Activated CD4-positive, alpha-beta T cell treated with anti-CD3 and anti-CD28 coated beads, Interleukin-10, Interleukin-2, amounts not matched to agents 100 ng/mL and 50 ng/mL, durations not matched to agents 16 hours and 8 hours (primary cell): Measurements from ENCODE around the gene GLRA1.

Experiments used
- DNase-seq: peaks from one replicate; pipeline ENCODE4 v3.0.0-alpha.2; 2020

The GLRA1 gene

DNA sequence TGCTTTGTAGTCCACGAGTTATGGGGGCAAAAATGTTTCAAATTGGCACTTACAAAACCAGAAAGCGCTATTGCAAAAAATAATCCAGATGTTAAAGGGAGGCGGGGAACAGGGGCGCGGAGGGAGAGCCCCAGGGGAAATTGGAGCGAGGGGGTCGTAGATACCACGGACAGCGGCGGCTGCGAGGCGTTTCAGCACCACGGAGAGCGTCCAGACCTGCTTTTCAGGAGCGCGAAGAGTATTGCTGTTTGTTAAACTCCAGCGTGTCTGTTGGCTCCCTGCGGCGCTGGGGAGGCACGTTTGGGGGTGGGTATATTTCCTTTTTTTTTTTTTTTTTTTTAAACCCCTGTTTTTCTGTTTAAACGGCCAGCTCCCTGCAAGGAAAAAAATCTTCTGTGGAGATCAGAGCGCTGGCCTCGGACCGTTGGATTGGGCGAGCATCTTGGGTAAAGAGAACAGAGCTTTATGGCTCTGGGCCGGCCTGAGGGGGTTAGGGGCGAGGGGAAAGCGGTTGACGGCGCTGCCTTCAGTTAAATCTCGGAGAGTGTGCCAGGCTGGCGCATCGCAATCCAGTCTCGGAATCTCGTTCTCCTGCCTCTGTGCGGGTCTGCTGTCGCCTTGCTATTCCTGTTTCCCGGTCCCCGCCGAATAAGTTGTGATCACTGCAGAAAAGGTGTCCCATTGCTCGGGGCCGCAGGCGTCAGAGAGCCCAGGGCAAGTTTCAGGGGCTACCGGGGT lies at the start of gene GLRA1:
TSS of gene GLRA1 (minus strand) at position 288 of the 738 bp plus-strand sequence. CDS start 302 bp downstream, outside the sequence.
- DNase-seq, result peak; percentile 23

DNA sequence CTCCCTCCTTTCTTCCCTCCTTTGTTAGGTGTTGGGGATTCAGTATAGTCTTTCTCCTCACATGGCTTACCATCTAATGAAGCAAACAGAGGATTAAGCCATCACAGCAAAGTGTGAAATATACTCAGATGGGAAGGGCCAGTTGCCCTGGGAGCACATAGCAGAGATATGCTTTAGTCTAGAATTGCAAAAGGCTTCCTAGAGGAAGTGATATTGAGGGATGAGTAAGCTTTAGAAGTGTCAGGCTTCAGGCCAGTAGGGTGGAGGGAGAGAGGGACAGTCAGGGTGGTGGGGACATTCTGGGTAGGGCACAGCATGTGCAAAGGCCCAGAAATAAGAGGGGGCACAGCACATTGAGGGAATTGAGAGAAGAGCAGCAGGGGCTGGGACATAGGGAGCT lies 46.2 kb upstream of the GLRA1 start:
- DNase-seq, result no peak

DNA sequence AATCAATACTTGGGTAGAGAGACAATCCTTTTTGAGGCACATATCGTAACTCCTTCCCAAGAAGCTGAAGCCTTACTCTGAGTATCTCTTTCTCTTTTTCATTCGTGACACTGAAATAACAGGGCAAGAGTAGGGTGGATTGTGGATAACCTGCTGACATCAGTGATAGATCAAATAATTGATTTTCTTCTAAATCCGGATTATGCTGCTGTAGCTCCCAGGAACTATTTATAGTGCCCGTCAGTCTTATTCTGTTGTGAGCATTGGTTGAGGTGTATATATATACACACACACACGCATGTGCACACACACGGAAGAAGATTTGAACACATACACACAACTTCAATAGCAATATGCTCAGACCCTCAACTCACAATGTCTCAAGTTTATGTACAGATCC lies 43.2 kb upstream of the GLRA1 start:
- DNase-seq, result no peak

DNA sequence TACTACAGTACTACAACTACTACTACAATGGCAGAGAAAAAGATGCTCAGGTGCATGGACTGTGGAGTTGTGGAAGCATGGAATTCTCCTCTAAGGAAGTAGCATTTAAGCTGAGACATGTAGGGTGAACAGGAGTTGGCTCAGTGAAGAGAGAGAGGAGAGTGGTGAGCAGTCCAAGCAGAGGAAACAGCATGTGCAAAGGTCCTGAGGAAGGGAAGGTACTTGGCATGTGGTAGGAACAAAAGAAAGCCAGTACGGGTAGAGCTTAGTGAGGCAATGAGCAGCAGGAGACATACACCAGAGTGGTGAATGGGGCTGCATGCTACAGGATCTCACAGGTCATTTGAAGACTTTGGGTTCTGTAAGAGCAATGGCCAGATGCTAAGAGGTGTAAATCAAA lies 41.4 kb upstream of the GLRA1 start:
- no peak for DNase-seq

DNA sequence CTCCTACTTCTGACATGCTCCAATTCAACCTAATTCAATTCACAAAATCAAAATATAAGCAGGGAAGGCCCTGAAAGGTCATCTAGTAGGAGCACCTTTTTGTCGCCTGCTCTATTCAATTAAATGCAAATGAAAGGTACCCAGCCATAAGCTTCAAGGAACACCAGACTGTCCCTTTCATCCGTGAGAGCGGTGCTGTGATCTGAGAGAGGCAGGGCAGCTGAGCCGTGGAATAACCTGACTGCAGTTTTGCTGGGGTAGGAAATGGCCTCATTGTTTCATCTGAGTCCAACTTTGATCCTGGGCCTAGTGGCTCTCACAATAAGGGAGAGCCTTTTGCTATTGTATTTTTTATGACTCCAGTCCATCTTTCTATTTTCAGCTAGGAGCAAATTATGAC lies 39.8 kb upstream of the GLRA1 start:
- DNase-seq, result no peak

DNA sequence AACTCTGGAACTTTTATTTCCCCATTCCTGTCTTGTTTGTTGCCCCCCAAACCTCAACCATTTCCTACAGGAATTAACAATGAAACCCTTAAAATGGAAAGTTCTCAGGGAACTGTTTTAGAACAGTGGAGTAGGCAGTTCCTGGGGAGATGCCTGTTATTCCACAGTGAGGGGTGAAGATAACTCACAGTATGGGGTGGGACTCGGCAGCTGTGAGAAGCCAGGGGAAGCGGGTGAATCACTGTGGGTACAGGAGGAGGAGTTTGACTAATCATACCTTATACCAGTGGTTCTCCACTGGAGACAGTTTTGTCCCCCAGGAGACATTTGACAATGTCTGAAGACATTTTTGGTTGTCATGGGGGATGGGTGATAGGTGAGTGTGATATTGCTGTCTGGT lies 36.9 kb upstream of the GLRA1 start:
- no peak for DNase-seq

DNA sequence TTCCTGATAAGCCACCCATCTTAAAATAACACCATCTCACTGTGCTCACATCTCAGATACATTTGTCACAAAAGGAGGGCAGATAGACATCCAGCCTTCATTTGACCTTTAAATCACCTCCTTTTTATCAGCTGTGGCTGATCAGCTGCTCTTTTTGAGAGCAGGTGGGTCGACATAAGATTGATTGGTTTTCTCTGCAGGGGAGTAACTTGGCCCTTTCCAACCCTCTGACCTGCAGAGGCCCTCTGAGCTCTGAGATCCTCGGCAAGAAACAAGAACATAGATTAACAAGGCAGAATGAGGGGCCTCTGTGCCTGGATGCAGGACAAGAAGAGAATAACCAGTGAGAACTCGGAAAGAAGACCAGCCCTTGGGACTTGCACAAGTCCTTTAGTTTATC lies 33.5 kb upstream of the GLRA1 start:
- DNase-seq, result no peak

DNA sequence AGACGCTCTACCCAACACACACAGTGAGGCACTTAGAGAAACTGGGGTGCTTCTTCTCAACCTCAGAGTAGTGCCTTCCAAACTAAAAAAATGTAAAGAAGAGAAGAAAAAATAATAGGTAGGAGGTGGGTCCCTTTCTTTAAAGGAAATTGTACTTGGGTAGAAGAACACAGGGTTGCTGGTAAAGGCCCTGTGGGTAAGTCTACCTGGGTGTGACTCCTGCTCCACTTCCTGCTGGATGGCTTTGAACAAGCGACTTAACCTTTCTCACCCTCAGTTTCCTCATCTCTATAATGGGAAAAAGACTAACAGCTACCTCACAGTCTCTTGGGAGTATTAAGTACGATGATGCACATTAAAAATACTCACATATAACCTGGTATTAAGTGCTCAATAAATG lies 32.1 kb upstream of the GLRA1 start:
- DNase-seq, result no peak

DNA sequence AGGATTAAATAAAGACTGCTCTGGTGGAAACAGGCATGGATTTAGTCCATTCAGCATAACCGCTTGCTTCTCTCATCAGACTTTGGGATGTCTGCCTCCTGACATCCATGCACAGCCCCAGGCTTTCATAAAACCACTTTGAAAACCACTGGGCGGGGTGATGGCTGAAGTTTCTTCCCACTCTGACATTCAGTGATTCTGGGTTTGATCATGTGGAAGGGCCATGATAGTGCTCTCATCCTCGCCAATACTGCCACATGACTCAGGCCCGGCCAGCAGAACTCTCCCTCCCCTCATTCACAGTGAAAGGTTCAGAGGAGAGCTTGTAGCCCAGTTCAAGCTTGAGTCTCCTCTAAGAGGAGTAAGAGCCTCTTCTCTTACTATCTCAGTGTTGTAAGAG lies 29.6 kb upstream of the GLRA1 start:
- DNase-seq, result no peak

DNA sequence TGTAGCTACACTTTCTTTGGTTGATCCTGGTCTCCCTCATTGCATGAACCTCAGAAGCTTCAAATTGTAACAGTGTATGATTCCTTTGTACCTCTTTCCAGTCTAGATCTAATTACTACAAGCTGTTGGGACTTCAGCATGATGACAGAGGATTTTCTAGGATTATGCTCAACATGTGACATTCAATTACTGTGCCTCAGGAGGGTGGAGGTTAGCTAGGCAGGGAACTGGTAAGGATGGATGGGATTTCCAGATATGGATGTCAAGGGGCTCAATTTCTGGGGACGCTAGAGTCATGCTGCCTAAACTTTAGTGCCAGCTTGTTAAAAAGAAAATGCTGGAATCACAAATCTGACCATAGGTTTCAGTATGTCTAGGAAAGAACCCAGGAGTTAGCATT lies 29.2 kb upstream of the GLRA1 start:
- DNase-seq, result no peak

DNA sequence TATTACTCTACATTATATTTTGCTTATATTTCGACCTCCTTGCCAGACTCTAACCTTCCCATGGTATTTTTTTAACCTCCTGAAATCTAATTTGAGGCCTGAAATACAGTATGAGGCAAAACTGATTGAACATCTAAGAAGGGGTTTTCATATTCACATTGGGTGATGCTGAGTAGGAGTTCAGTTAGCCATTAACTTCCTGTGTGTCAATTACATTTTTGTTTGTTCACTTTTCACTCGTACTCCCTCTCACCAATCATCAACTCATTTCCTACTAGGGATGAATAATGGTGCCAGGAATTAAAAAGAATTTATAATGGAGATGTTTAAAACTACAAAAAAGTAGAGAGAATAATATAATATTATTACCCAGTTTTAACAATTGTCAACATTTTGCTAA lies 27.6 kb upstream of the GLRA1 start:
- DNase-seq, result no peak

DNA sequence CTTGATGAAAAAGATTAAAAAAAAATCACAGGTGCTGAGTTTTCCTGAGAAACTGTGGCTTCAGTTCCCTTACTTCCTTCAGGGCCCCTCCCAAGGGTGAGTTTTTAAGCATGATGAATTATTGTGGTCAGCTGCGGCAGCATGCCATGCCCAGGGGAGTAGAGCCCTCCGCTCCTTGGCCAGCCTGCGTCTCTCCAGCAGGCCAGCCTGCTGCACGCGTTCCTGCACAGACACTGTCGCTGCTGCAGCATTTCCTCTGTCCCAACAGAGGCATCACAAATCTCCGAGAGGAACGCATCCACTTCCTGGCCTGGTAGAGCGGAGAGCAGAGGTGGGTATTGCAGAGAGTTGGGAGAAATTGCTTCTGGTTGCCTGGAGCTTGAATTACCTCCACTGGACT lies 26.1 kb upstream of the GLRA1 start:
- no peak for DNase-seq

DNA sequence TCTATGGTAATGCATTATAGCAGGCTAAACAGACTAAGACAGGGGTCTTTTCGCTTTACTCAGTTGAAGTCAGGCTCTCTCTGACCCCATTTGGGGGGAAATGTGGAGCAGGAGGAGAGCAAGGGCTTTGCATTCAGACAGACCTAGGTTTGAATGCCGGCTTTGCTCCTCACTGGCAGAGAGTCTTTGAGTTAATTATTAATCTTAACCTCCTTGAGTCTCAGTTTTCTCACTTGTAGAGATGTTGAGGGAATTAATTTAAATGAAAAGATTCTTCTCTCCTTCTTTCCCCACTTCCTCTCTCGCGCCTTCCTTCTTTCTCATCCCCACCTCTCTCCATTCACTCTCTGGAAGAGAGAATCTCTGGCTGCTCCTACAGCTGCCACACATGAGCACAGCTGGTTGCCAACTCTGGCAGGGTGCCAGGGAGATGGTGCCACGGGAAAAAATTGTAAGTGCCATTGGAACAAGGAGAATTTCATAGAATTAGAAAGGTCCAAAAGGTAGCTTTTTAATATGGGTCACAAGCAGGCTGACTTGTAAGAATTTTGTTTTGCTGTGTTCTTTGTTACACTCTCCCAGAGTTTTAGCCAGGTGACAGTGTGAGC lies 25.2 kb upstream of the GLRA1 start:
- DNase-seq, result no peak

DNA sequence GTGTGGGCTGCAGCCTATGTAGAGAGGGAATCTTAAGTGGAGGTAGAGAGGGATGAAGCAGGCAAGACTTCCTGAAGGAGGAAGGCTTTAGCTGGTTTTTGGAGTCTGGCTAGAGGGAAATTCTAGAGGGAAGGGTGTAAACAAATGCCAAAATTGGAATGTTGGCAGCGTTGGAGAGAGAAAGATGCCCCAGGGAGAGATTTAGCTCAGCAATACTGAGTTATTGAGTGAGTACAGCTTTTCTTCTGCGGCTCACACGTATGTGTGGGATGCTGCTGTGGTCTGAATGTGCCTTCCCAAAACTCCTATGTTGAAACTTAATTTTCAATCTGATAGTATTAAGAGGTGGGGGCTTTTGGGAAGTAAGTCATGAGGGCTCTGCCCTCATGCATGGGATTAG lies 24.5 kb upstream of the GLRA1 start:
- DNase-seq, result no peak

DNA sequence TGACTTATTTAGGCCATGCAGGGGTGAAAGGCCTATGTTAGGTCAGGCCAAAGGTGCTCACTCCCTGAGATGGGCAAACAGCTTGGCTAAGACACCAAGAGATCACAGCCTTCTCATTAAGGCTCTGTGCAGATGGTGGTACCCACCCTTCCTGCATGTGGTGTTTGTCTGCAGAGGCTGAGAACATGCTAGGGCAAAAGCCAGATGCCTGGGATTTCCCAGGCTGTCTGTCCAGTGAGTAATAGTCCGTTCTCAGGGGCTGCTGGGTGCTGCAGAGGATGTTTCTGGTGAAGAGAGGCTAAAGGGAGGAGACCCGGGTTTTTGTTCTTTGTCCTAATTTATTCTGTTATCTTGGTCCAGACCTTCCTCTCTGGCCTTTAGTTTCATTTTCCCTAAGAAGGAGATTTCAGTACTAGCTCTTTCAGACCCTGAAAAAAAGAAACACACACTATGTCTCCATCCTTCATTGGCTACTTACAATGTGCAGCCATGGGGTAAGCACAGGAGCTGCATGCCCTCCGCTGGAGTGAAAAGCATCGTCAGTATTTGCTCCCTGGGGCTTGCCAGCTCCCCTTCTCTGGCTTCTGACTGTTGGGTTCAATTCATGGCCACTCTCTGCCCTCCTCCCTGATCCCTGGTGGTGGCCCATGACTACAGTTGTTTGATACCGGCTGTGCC lies 23.4 kb upstream of the GLRA1 start:
- DNase-seq, result no peak

DNA sequence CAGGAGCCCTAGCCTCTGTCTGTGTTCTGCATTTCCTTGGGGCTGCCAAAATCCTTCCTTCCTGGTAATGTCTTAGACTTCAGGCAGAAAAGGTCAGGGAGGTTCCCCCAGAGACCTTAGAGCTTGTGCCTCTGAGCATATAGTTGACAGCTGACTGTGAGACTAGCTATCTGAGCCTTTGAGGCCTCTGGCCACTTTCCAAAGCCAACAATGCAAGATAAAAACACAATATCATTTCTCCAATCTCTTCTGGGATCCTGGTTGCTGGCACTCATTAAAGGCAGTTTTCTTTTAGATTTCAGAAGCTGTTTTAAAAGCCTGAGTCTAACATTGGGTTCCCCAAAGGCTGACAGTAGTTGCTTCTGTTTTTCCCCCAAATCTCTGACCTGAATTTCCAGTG lies 13.2 kb upstream of the GLRA1 start:
- no peak for DNase-seq

DNA sequence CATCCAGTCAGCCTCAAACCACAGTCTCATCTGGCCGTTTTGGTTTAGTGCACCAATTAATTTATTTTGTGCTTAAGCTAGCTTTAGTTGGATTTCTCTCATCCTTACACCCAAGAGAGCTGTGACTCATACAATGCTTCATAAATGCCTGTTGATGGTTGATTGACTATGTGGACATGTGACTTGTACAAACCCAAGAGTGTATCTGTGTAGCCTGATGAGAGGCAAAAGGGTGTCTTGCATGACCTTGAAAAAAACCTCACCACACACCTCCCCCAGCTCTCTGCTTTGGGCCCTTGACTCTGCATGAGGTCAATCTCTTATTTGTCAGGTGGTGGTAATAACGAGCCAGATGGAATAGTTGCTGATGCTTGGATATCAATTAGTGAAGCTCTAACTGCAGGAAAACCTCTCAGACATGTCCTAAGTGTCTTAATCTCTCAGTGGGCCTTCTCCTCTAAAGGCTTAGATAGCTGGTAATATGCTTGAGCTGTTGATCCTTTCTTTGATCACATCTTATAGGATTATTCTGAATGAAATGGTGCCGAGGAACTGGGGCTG lies 10.6 kb upstream of the GLRA1 start:
- no peak for DNase-seq

DNA sequence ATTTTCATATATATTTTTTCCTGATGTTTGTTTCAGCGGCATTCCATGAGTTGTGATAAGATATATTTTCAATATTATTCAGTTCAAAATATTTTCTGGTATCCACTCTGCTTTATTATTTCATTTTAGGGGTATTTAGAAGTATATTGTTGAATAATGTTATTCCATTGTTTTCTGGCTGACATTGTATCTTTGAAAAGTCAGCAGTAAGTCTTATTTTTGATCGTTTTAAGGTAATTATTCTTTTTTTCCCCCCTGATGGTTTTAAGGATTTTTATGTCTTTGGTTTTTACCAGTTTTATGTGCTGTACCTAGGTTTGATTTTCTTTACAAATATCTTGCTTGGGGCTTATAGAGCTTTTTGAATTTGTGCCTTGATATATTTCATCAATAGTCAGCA lies 6.6 kb upstream of the GLRA1 start:
- no peak for DNase-seq

DNA sequence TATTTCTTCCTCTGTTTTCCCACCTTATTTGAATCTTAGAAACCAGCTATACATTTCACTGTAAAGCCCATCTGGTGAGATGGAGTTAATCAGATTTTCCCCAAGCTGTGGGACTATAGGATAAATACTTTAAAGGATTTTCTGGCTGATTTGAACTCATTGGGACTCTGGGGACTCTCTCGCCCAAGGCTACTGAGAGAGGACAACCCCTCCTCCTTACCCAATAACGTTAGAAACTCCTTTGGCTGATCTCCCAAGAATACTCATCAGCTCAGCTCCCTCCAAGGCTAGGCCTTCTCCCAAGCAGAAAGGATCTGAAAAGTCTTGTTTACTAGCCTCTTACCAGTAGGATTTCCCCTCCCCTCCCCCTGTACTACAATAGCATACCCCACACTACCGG lies 1.5 kb upstream of the GLRA1 start:
- no peak for DNase-seq

DNA sequence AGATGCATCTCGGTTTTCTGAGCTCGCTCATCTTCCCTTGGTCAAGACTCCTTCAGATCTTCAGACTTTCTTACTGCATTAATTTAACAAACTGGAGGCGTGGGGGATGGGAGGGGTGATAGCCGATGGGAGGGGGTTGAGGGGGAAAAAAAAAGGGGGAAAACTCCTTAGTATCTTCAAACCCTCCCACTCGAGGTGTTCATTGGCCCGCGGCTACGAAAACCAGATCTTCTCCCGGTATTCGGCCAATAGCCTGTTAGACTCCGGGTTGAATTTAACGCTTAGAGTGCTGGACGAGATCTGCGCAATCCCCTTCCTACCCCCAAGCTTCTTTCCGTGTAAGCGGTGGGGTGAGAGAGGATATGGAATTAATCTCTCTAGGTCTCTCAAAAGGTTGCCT lies 689 bp upstream of the GLRA1 start:
- DNase-seq, result no peak

DNA sequence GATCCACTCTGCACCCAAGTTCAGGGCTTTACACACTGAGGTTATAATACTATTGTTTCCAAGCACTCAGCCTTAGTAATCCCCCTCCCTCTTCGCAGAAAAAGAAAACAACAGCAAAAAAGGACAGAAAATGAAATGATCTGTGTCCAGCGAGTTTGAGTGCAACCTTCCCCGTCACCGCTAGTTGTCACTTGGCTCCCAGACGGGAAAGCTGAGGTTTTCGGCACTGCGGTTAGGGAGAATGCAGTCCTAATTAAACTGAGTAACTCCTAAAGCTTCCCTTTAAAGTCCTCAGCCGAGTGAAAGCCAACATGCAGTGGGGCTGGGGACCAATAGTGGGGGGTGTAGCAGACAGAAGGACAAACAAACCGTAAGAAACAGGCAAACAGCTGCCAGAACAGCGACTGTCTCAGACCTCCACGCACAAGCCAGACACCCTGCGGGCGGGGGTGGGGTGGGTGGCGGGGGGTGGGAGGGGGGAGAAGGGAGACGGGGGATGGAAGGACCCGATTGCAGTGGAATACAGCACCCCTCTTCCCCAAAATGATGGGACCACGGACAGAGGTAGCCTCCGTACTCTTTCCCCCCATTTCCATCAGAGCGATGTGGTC lies 680 bp downstream of the GLRA1 start:
- DNase-seq, result no peak

DNA sequence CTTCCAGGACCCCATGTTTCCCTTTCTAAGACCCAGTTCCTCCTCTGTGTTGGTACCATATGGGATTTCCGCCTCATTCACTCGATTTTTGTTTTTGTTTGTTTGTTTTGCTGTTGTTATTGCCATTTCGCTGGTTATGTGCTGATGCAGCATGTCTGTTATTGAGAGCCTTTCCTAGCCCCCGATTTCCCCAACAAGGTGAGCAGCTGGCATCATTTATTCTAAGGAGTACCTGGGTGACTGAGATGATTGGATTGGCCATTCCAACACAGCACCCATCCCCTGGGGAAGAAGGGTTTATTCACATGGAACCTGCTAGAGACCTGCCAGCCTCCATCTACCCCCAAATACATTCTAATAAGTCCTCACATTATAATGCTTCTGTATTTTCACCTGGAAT lies 2.7 kb downstream of the GLRA1 start:
- no peak for DNase-seq

DNA sequence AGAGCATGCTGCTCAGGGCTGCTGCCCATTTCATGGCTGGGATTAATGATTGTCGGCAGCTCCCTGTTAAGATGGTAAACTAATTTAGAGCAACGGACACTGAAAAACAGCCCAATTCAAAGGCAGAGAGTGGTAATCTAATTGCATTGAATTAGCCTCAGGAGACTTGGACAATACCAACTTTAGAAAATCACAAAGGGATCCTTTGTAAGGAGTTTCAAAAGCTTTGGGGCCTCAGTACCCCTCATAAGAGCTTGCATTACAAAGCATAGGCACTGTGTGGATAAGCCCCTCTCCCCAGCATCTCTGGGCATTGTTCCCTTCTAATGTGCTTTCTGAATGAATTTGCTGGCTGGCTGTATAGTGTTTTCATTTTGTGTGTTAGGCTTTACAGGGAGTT lies 6.7 kb downstream of the GLRA1 start:
- no peak for DNase-seq

DNA sequence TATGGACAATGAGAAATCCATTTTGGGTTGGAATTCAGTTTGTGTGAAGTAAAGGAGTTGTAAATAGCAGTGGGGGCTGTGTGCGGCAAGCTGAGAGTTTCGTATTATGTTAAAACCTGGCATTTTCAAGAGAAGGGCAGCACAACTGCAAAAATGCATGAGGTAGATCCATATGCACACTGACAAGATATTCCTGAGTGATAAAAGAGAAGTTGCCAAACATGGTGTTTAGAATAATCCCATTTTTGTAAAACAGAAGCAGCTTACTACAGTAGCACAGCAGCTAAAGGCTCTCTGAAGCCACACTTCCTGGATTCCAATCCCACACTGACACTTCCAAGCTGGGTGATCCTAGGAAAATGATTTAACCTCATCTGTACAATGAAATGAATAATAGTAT lies 11.2 kb downstream of the GLRA1 start:
- no peak for DNase-seq
